Panc1 (cell line): ENCODE measurements around the gene AFM. TPM values are rescaled to one million over a fixed set of nuclear protein-coding genes. Genes with fewer than 3 reads are reported as not detected.

Source experiments
- ATAC-seq: fragments of 200-7000 bp; cut with Tn5 transposase; 2 replicates; pipeline ENCODE4 v1.9.1; 2020; ENCODE audit warnings: mild to moderate bottlenecking, moderate library complexity
- BruUV-seq: library from RNA; stranded (reverse); fragments of 400-500 nt; replicated peaks from 2 replicates; lab custom pipeline; 2021; lab: Mats Ljungman, UMichigan
- CTCF ChIA-PET: fragments of 300-600 bp; sonication (Branson Sonifier 250); formaldehyde crosslinking; loops from one replicate; lab custom pipeline; 2022; ENCODE audit warnings: antibody characterized with exemption; lab: Charles Lee
- POLR2A ChIA-PET: fragments of 300-600 bp; sonication (Branson Sonifier 250); formaldehyde crosslinking; loops from one replicate; lab custom pipeline; 2022; ENCODE audit warnings: antibody characterized with exemption; lab: Charles Lee
- DNase-seq: peaks from one replicate; pipeline ENCODE4 v3.0.0-alpha.2; 2010; ENCODE audit warnings: low read depth, low spot score
- H3K27ac ChIP-seq: 2 replicates; pipeline ENCODE4 v1.5.1; 2011; ENCODE audit warnings: mild to moderate bottlenecking, low read length, inconsistent platforms
- H3K27me3 ChIP-seq: fragments of 200-500 bp; sonication (Bioruptor generic); 2 replicates; pipeline ENCODE4 v1.6.0; 2014; ENCODE audit warnings: low read length, inconsistent platforms; ENCODE audit not compliant: control insufficient read depth, insufficient read depth
- H3K36me3 ChIP-seq: fragments of 200-500 bp; sonication (Bioruptor generic); 2 replicates; pipeline ENCODE4 v1.5.1; 2014; ENCODE audit warnings: inconsistent platforms, mild to moderate bottlenecking, low read length, moderate library complexity; ENCODE audit not compliant: control insufficient read depth, insufficient read depth
- H3K4me1 ChIP-seq: 2 replicates; pipeline ENCODE4 v1.5.1; 2011; ENCODE audit warnings: inconsistent platforms, mild to moderate bottlenecking, low read length, moderate library complexity; ENCODE audit not compliant: control insufficient read depth, insufficient read depth
- H3K4me3 ChIP-seq, 2 experiments: 2 replicates each; pipeline ENCODE4 v1.5.1; 2011 to 2012; ENCODE audit warnings: low read depth in 2 of 2, low read length in 2 of 2, mild to moderate bottlenecking in 2 of 2, inconsistent platforms in 1 of 2, moderate library complexity in 1 of 2
- H3K9me3 ChIP-seq: fragments of 200-500 bp; sonication (Bioruptor generic); 2 replicates; pipeline ENCODE4 v1.5.1; 2014; ENCODE audit warnings: low read depth, mild to moderate bottlenecking, inconsistent platforms, low read length, moderate library complexity; ENCODE audit not compliant: control insufficient read depth, insufficient read depth
- POLR2AphosphoS5 ChIP-seq: IDR thresholded peaks from 2 replicates; pipeline ENCODE4 v1.6.1; 2012; ENCODE audit warnings: mild to moderate bottlenecking, low read depth, low read length, moderate library complexity
- SIN3A ChIP-seq: IDR thresholded peaks from 2 replicates; pipeline ENCODE4 v1.6.1; 2012; ENCODE audit warnings: low read depth, mild to moderate bottlenecking, low read length, moderate library complexity, borderline replicate concordance; ENCODE audit not compliant: insufficient read depth
- TCF7L2 ChIP-seq: IDR thresholded peaks from 2 replicates; pipeline ENCODE4 v1.6.1; 2011; ENCODE audit warnings: mild to moderate bottlenecking, low read depth, low read length, inconsistent platforms
- in situ Hi-C: cut with HindIII; loops from 2 replicates; pipeline ENCODE4 v1.10.0; 2016; ENCODE audit warnings: low sequenced_read_pairs, low pct_unique_long_range_greater_than_20kb
- intact Hi-C: fragments of 100-400 bp; cut with micrococcal nuclease; formaldehyde crosslinking; loops from one replicate; pipeline ENCODE4 v1.10.0; 2022; ENCODE audit not compliant: unreplicated experiment
- total RNA-seq: library from RNA; stranded (reverse); gene quantifications from one replicate; pipeline ENCODE4 v1.2.1, GENCODE V29; 2021; ENCODE audit not compliant: unreplicated experiment
- TF ChIP-seq, protein P1 (sequence below), 2 experiments: IDR thresholded peaks; 2 replicates each; pipeline ENCODE4 v1.6.1; 2011 to 2012; ENCODE audit warnings: low read depth in 2 of 2, control low read depth in 1 of 2, low read length in 1 of 2, mild to moderate bottlenecking in 1 of 2, moderate library complexity in 1 of 2; ENCODE audit not compliant: insufficient read depth in 1 of 2
- TF ChIP-seq, protein P2 (sequence below): fragments of 450-650 bp; IDR thresholded peaks from 2 replicates; pipeline ENCODE4 v1.5.1; 2017; ENCODE audit warnings: mild to moderate bottlenecking

AFM gene
- total RNA-seq, 1 experiment from 2014 or later, result not detected

DNA sequence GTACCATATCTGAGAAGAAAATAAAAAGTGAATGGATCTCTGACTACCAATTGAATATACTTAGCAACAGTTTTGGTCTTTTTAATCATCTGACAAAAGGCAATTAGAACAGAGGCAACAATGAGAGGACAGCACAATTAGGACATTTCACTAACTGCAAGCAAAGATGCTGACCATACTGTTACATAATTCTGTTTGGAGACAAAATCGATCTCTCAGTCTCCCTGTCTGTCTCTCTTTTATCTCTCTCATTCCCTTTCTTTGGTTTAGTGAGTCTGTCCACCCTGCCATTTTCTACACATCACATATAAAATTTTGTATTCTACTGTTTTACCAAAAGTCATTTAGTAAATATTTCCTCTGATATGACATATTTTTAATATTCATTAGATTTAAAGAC is 2.2 kb upstream of the AFM start:
- ChIA-PET CTCF (no interaction called here), POLR2A (no interaction called here)
- no TSS peak for BruUV-seq
- H3K4me3 ChIP-seq, result no peak overlapping the region
- TF ChIP-seq TCF7L2 (no peak), SIN3A (no peak), POLR2AphosphoS5 (no peak)
- TF ChIP-seq, protein P1, sequence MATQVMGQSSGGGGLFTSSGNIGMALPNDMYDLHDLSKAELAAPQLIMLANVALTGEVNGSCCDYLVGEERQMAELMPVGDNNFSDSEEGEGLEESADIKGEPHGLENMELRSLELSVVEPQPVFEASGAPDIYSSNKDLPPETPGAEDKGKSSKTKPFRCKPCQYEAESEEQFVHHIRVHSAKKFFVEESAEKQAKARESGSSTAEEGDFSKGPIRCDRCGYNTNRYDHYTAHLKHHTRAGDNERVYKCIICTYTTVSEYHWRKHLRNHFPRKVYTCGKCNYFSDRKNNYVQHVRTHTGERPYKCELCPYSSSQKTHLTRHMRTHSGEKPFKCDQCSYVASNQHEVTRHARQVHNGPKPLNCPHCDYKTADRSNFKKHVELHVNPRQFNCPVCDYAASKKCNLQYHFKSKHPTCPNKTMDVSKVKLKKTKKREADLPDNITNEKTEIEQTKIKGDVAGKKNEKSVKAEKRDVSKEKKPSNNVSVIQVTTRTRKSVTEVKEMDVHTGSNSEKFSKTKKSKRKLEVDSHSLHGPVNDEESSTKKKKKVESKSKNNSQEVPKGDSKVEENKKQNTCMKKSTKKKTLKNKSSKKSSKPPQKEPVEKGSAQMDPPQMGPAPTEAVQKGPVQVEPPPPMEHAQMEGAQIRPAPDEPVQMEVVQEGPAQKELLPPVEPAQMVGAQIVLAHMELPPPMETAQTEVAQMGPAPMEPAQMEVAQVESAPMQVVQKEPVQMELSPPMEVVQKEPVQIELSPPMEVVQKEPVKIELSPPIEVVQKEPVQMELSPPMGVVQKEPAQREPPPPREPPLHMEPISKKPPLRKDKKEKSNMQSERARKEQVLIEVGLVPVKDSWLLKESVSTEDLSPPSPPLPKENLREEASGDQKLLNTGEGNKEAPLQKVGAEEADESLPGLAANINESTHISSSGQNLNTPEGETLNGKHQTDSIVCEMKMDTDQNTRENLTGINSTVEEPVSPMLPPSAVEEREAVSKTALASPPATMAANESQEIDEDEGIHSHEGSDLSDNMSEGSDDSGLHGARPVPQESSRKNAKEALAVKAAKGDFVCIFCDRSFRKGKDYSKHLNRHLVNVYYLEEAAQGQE (IDR thresholded peaks at IDR 0.05; ENCODE audit: insufficient read depth in 1 of 2, low read depth in 2 of 2, low read length in 1 of 2), result no peak
- TF ChIP-seq, protein P2, sequence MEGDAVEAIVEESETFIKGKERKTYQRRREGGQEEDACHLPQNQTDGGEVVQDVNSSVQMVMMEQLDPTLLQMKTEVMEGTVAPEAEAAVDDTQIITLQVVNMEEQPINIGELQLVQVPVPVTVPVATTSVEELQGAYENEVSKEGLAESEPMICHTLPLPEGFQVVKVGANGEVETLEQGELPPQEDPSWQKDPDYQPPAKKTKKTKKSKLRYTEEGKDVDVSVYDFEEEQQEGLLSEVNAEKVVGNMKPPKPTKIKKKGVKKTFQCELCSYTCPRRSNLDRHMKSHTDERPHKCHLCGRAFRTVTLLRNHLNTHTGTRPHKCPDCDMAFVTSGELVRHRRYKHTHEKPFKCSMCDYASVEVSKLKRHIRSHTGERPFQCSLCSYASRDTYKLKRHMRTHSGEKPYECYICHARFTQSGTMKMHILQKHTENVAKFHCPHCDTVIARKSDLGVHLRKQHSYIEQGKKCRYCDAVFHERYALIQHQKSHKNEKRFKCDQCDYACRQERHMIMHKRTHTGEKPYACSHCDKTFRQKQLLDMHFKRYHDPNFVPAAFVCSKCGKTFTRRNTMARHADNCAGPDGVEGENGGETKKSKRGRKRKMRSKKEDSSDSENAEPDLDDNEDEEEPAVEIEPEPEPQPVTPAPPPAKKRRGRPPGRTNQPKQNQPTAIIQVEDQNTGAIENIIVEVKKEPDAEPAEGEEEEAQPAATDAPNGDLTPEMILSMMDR, result no peak
- in situ Hi-C loops, result no loop called here
- no peaks in the 10 kb centered on the region for H3K4me1 ChIP-seq
- DNase-seq (no peak), ATAC-seq (no peak)
- no peaks in the 10 kb centered on the region for H3K36me3 ChIP-seq
- no peak overlapping the region for H3K27ac ChIP-seq
- H3K27me3 ChIP-seq, result no peaks in the 10 kb centered on the region
- intact Hi-C loops, result no loop called here
- no peaks in the 10 kb centered on the region for H3K9me3 ChIP-seq

DNA sequence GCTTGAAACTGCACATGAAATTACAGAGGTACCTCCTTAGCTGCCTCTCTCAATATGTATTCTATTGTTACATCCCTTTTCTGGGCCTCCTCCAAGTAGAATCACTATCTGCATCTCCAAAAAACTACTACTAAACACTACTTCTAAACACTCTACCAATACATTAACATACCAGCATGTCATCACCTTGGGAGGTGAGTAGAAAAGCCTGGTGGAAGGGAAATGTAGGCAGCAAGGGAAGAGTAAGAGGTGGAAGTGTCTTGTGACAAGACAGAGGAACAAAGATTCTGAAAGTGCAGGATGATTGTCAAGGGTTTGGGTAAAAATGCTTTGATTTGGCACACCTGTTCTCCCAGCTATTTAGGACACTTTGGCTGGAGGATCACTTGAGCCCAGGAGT is 3.5 kb downstream of the AFM start:
- Histone ChIP-seq H3K9me3 (no peaks in the 10 kb centered on the region), H3K36me3 (no peaks in the 10 kb centered on the region), H3K4me3 (no peak overlapping the region), H3K4me1 (no peaks in the 10 kb centered on the region), H3K27ac (no peak overlapping the region), H3K27me3 (no peaks in the 10 kb centered on the region)
- ChIA-PET CTCF (no interaction called here), POLR2A (no interaction called here)
- no peak for DNase-seq
- TF ChIP-seq POLR2AphosphoS5, result no peak
- TF ChIP-seq SIN3A, result no peak
- no peak for TF ChIP-seq TCF7L2
- intact Hi-C loops (no loop called here), in situ Hi-C loops (no loop called here)
- no peak for ATAC-seq
- BruUV-seq, result no TSS peak

DNA sequence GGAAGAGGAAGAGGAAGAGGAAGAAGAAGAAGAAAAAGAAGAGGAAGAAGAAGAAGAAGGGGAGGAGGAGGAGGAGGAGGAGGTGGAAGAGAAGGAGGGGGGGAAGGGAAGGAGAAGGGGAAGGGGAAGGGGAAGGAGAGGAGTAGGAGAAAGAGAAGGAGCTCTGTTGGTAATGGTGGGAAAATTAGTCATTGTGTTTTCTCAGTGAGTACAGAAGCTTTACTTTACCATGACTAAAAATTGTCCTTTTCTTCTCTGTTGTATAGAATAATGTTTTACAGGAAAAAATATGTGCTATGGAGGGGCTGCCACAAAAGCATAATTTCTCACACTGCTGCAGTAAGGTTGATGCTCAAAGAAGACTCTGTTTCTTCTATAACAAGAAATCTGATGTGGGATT is 4.1 kb downstream of the AFM start:
- TF ChIP-seq, protein P2, result no peak
- TF ChIP-seq TCF7L2, result no peak
- TF ChIP-seq SIN3A, result no peak
- no peak for TF ChIP-seq POLR2AphosphoS5
- TF ChIP-seq, protein P1 (IDR thresholded peaks at IDR 0.05; ENCODE audit: insufficient read depth in 1 of 2, low read depth in 2 of 2, low read length in 1 of 2), result no peak
- no peak for ATAC-seq
- no TSS peak for BruUV-seq
- POLR2A ChIA-PET, result no interaction called here
- CTCF ChIA-PET, result no interaction called here
- in situ Hi-C loops, result no loop called here
- no peaks in the 10 kb centered on the region for H3K9me3 ChIP-seq
- no peaks in the 10 kb centered on the region for H3K36me3 ChIP-seq
- H3K4me3 ChIP-seq, result no peak overlapping the region
- H3K4me1 ChIP-seq, result no peaks in the 10 kb centered on the region
- intact Hi-C loops, result no loop called here
- H3K27me3 ChIP-seq, result no peaks in the 10 kb centered on the region
- no peak for DNase-seq
- no peak overlapping the region for H3K27ac ChIP-seq
